Bronchial epithelial cell (primary cell): ENCODE results near the gene ZNF407. TPM values are rescaled to one million over a fixed set of nuclear protein-coding genes. Genes with fewer than 3 reads are reported as not detected.

Experiments
- DNase-seq: peaks from one replicate; pipeline ENCODE4 v3.0.0-alpha.2; 2010; ENCODE audit warnings: low read depth
- FAIRE-seq: peaks from 2 replicates; lab custom pipeline; 2011; peaks lifted over from hg19 to GRCh38; lab: Jason Lieb, UNC
- H3K27me3 ChIP-seq: 2 replicates; pipeline ENCODE4 v1.5.1; 2011; ENCODE audit warnings: low read length; ENCODE audit not compliant: control insufficient read depth, insufficient read depth
- H3K36me3 ChIP-seq: 2 replicates; pipeline ENCODE4 v1.5.1; 2011; ENCODE audit warnings: low read length; ENCODE audit not compliant: control insufficient read depth, insufficient read depth
- H3K4me3 ChIP-seq: 2 replicates; pipeline ENCODE4 v1.5.1; 2011; ENCODE audit warnings: mild to moderate bottlenecking, low read depth, low read length, control low read depth
- CTCF ChIP-seq: IDR thresholded peaks from 2 replicates; pipeline ENCODE4 v1.5.1; 2011; ENCODE audit warnings: mild to moderate bottlenecking, moderate library complexity, low read length, control low read depth, inconsistent platforms; ENCODE audit not compliant: insufficient read depth, severe bottlenecking
- total RNA-seq: library from RNA; depleted of rRNA; stranded (reverse); fragments of >200 nt; gene quantifications from 2 replicates; pipeline ENCODE4 v1.2.1, GENCODE V29; 2014

The ZNF407 gene
- total RNA-seq, 1 donor from 2014 or later = 10.0 TPM

DNA sequence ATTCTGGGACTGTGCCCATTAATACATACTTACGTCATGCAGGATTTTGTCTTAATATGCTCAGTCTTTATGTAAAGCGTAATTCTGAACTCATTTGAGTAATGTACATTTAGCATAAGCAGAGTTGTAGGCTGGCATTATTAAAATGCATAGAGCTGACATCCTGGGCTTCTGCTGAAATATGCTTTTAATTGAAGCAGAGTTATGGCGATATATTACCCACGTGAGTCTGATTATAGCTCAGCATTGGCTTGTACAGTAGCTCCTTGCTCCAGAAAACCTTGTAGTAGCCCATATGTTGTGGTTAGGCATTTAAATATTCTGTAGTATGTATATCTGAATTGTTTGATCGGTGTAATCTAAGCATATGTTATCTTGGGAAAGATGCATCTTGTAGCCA lies 377.3 kb downstream of the ZNF407 start:
- no peak for DNase-seq
- no peak for FAIRE-seq
- no peak for TF ChIP-seq CTCF

GRCh38 chr18:74976331-74976909 lies 378.8 kb downstream of the ZNF407 start:
- DNase-seq (no peak), FAIRE-seq (peak; percentile 23)
- H3K27me3 ChIP-seq = no peaks in the 10 kb centered on the region
- TF ChIP-seq CTCF = no peak
- no peak overlapping the region for H3K4me3 ChIP-seq
- no peaks in the 10 kb centered on the region for H3K36me3 ChIP-seq

More for the DNA sequence above, 377.3 kb downstream of the ZNF407 start:
- Histone ChIP-seq H3K36me3 (no peaks in the 10 kb centered on the region), H3K4me3 (no peak overlapping the region), H3K27me3 (no peaks in the 10 kb centered on the region)

DNA sequence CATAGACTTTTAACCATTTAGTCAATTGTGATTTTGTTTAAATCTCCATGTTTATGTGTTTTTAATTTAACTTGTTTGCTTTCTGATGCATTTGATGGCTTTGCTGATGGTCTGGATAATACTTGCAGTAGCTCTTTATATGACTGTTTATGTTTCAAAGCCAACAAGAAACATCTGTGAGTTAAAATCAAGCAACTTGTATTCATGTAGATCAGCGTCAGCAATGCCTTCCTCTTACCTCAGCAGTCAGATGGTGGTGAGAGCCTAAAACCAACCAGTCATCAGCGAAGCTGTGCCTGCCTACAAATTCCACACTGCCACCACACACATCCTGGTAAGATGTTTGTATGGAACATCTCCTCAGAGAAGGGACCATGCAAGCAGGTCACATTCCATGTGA lies 379.4 kb downstream of the ZNF407 start:
- H3K4me3 ChIP-seq = no peak overlapping the region
- FAIRE-seq = no peak
- H3K36me3 ChIP-seq = no peaks in the 10 kb centered on the region
- H3K27me3 ChIP-seq = no peaks in the 10 kb centered on the region
- no peak for TF ChIP-seq CTCF
- DNase-seq = no peak

GRCh38 chr18:74980669-74981068 lies 383.0 kb downstream of the ZNF407 start:
- H3K4me3 ChIP-seq = no peak overlapping the region
- TF ChIP-seq CTCF = no peak
- no peak for FAIRE-seq
- DNase-seq = no peak
- H3K36me3 ChIP-seq = no peaks in the 10 kb centered on the region
- H3K27me3 ChIP-seq = no peaks in the 10 kb centered on the region

GRCh38 chr18:74981476-74981875 lies 383.8 kb downstream of the ZNF407 start:
- no peak for TF ChIP-seq CTCF
- no peak for DNase-seq
- no peaks in the 10 kb centered on the region for H3K27me3 ChIP-seq
- no peak for FAIRE-seq
- no peaks in the 10 kb centered on the region for H3K36me3 ChIP-seq
- H3K4me3 ChIP-seq = no peak overlapping the region
